Middle frontal gyrus (tissue), 1 donor: ENCODE measurements around the gene FLT1.

Experiments
- DNase-seq: peaks from one replicate; pipeline ENCODE4 v3.0.0-alpha.2; 2015; ENCODE audit warnings: low spot score; ENCODE audit errors: extremely low spot score

FLT1 gene

DNA sequence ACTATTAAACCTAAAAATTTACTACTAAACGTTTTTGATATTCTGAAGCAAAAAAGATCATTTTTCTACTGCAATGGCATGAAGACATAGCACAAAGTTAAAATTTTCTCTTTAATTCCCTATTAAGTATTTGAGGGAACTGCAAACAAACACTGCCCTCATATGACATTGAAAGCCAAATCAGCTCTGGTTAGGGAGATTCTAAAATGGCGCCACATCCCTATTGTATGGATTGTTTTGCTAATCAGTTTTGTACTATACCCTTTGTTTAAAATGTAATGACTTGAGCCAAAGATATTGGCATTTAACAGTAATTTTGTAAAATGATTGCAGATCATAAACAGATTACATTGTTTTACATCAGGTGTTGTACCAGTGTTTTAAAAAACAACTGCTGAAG lies 65.8 kb downstream of the FLT1 start:
- no peak for DNase-seq

DNA sequence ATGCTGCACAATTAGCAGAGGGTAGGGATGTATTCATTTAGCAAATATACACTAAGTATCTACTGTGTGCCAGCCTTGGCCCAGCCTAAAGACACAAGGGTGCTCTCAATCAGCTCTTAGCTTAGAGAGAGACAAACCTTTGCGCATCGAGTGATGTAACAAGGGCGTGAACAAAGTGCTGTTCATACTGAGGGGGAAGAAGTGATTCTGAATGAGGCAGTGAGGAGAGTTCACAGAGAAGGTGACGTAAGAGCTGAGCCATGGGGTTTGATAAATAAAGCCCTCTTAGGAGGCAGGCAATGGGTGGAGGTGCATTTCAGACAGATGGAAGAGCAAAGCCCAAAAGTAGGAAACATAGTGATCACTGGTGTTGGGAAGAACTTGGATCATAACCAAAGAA lies 68.5 kb downstream of the FLT1 start:
- no peak for DNase-seq

DNA sequence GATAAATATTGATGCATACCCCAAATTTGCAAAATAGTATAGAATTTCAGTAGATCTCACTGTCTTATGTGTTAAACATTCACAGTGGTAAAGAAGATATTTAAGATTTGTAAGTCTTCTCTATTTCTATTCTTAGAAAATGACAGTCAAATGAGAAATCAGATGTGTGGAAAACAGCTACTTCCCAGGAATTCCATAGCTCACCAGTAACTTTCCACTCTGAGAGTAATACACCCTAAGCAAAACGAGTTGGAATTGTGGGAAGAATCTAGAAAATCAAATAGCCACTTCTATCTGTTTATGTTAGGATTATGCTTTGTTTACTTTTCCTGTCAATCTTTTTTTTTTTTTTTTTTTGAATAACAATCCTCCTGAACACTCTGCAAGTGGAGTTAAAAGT lies 69.1 kb downstream of the FLT1 start:
- DNase-seq, result no peak

DNA sequence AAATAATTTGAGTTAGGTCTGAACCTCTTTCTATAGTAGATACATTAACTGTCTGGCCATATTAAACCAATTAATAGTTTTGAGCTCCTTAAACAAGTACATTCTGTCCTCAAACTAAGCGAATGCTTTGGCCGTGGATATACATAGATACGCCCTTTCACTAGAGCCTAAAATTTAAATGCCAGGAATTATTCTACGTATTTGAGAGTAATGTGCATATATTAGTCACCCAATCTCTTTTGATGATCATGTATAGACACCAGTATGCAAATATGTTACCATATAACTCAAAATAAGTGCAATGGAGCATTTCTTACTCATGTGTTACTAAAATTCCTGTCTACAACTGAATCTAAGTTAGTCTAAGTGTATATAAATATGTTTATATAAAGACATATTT lies 70.4 kb downstream of the FLT1 start:
- DNase-seq, result no peak

DNA sequence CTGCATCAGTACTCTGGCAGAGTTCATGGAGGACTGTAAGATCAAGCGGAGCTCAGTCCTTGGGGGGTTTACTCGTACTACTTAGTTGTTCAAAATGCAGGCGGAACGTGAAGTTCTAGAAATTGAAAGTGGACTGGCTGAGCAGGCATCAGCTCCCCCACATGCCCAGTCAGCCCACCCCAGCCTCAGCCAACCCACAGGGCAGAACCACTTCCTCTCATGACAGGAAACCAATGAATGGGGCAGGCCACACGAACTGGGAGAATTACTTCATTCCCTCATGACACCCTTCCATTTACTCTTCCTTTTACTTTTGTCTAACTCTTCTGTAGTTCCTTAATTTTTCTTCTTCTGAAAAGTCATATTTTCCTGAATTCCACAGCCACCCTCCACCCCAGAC lies 71.9 kb downstream of the FLT1 start:
- no peak for DNase-seq

DNA sequence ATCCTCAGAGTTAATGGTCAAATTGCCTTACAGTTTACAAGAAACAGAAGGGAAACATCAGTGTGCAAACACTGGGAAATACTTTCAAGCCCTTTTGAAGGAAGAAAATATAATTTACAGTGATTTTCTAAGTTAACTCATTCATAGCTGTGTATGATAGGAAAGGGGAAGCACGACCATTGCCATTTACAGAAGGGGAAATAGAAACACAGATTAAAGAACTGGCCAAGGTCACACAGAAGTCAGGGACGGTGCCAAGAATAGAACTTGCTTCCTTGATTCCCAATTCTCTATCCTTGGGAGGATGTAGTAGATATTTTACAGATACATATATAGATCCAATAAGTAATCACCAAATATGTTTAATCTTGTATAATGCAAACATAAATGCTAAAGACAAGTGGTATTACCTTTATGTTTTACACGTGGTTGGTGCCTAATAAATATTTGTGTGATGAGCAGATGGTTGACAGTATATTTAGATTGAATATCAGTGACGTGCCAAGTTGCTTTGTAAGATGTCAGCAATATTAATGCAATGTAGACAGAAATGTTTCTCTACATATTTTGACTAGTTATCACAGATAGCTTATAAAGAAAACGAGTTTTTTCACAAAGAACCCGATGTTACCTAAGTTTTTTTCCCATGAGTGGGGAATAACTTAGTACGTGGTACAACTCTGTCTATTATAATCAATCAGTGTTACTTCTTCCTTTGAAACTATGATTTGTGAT lies 73.1 kb downstream of the FLT1 start:
- DNase-seq, result no peak

DNA sequence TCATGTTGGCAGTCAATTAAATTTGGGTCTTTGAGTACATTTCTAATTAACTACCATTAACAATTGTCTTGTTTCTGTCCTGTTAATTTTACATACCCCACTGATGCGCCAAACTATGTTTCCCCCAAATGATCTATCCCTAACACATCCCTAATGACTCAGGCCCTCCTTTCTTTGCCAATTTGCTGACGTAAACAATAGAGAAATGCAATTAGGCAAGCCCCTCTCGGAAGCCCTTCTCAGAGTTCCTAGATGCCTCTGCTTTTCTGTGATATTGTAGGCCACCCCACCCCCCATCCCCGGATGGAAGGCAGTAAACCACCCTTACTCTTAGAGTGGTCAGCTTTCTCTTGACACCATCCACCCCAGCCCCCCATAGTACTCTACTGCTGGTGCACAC lies 74.2 kb downstream of the FLT1 start:
- DNase-seq, result no peak

DNA sequence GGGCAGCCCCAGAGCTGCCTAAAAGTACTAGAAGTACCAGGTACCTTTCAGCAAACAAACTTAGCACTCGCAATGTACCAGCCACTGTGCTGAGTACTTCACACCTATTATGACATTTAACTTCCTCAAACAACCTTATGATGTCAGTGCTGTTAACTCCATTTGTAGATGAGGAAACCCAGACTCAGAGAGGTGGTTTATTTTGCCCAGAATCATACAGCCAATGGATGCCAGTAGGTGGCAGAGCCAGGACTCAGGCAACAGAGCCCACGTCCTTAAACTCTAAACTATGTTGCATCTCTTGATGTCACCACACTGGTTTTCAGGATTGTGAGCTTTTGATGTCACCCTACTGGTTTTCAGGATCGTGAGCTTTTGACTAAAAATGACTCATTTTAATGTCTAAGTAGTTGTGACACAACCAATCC lies 78.9 kb downstream of the FLT1 start:
- DNase-seq, result no peak

DNA sequence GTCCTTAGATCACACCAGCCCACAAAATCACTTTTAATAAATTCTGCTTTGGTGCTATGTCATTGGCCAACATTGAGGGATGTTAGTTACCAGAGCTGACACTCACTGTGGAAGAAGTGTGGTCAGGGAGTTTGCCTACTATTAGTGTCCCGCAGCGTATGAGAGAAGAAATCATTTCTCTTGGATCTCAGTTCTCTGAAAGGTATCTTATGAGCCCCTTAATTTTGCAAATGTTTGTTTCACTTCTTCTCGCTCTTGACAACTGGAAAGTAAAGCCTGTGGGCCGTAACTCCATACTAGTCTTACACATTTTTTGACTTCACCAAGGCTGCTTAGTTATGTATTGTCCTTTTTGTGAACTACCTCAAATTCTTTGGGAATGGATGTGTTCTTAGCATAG lies 80.9 kb downstream of the FLT1 start:
- no peak for DNase-seq

DNA sequence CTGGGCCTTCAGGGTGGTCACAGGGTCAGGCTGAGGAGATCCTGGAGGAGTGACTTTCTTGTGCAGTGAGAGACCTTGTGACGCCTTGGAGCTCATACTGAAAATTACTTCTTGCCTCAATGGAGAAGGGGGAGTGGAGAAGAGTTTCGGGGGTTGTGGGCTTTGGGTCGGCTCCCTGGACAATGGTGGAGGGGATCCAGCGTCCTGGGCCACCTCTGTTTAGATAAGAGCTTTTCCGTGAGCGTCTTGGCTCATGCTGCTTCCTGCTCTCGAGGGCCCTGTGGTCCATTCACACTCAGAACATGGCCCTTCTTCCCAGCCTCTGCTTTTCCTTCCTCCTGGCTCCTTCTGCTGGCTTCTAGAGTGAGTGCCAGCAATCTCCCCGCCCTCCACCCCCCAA lies 81.9 kb downstream of the FLT1 start:
- DNase-seq, result no peak

DNA sequence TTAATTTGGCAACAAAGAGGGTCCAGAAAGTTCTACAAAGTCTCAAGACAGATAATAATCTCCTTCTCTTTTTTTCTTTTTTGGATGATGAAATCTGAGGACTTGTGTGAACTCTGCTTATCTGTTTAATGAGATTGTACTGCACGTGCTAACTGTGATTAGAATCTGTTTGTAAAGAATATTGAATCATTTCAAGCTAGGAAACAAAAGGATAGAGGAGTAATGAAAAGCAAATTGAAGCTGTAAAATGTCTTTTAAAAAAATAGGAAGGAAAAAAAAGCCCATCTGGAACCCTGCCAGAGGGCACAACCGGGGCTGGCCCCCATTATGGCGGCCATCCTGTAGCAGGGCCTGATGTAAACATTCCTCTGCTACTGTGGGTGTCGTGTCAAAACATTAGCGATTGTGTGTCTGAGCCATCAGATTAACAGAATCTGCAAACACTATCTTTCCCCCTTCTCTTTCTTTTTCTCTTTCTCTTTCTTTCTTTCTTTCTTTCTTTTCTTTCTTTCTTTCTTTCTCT lies 83.0 kb downstream of the FLT1 start:
- DNase-seq, result no peak

DNA sequence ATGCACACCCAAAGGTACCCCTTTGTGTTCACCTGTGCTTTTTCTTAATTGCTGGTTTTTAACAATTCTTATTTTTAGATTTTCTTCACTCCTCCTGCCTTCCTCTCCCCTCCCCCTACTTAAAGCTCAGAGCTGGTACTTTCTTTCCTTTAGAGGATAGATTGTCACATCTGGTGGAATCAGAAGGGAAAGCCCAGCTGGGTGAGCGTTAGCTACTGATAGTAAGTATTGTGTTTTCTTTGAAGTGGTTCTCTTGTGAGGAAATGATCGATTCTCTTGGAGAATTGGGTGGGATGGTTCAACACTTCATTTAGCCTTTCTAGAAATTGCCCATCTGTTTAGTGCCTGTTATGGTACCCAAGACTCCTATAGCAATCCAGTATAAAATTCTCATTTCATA lies 84.8 kb downstream of the FLT1 start:
- no peak for DNase-seq

DNA sequence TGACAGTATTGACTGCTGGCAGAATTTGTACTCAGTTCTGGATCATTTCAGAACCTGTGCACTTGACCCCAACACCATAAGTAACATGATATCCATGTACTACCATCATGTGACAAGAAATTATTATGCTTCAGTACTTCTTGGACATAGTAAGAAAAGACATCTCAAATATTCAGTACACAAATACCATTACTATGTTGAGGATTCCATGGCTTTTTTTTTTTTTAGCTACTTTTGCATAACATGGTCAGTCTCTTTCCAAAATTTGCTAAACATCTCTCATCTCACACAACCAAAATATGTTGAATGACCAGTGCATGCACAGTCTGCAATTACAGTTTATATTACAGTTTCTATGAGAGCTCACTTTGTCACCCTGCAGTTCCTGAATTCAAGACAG lies 85.3 kb downstream of the FLT1 start:
- no peak for DNase-seq

DNA sequence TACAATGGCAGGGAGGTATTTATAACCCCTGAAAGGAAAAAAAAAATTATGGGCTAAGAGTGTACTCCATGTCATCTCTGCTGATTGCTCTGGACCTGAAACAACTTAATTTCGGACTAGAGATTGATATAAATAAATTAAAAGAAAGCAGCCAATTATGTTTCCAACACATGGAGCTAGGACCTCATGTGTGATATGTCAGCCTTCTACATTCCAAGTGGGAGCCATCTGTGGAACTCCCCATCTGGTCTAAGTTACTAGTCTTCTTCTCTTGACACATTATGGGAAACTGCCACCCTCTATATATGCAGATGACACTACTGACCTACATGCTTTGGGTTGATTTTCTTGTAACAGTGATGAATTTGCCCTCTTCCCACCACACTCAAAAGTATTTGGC lies 86.1 kb downstream of the FLT1 start:
- DNase-seq, result no peak

DNA sequence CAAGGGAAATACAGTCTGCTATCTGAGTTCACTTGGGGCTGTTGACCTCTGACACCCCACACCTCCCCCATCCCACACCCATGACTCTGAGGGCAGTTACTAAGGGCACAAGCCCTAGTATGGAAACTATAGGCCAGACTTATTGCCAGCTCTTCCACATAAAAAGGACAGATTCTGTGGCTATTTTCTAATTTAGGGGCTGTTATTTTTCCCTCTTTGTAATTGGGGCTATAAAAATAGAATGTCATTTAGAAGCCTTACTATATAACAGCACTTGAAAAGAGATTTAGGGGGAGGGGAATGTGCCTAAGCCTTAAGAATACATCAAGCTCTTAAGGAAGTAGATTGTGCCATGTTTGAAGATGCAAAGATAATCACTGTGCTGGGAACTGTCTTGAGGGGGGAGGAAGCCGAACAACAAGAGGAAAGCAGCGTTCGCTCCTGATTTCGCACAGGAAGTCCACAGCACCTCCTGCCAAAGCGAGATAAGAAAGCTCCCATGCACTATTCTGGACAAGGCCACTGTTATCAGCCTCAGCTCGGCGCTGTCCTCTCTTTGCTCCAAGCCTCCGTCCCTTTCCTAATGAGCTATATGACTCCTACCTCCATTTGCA lies 86.6 kb downstream of the FLT1 start:
- DNase-seq, result no peak

DNA sequence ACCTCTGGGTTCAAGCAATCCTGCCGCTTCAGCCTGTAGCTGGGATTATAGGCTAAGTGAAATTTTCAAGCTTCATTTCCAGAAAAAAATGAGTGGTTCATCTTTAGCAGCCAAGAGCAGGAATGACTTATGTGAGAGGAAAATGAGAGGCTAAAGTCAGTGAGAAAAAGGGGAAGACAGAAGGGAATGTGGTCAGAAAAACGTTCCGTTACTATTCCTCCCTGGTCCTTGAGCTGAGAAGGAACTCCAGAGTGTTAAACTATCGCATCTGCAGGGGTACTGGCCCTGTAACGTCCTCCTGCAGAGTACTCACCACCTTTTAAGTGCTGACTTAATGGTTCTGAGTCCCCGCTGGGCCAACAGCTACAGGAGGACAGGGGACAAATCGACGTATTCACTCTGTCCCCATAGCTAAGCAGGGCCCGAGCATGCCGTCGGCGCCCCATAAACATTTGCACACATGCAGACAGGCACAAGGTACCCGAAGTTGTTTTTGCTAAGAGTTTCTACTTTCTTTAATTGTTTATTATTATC lies 88.1 kb downstream of the FLT1 start:
- no peak for DNase-seq

DNA sequence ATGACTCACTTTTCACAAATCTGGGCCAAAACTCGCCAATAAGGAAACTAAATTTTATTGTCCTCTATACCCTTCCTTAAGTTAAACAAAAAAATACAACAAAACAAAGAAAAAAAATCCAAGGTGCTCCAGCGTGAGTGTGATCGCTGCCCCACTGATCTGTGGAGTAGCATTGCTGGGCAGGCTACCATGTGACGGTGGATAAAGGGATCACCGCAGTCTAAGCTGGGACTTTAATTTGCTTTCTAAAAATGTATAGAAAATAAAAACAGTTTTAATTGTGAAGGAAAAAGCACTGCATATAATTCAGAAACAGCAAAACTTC lies 92.9 kb downstream of the FLT1 start:
- DNase-seq, result no peak

DNA sequence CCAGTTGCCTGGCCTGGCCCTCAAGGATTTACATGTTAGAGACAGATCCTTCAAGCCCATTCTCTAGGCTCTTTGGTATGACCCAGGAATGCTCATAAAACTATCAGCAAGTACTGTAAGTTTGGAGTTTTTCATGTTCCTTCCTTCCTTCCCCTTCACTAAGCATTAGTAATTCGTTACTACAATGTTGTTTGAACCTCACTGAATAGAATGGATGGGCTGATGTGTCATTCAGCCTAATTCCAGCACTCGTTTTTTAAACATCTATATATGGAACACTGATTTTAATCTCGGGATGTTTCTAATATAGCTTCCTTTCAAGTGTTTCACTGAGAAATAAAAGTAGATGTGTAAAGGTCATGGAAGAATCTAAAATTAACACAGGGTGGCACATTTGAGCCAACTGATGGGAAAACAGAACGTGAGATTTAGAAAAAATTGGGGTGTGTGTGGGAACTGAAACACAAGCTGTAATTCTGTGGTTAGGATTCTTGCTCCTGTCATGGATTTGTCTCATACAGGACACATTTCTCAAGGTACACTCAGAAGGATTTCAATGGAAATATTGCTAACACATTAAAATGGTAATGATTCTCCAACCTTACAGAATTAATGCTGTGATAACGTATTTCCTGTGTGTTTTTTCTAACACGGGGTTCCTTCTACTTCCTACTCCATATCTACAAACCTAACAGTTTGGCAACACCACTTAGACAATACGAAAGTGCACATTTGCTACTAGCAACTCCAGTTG lies 93.4 kb downstream of the FLT1 start:
- no peak for DNase-seq

DNA sequence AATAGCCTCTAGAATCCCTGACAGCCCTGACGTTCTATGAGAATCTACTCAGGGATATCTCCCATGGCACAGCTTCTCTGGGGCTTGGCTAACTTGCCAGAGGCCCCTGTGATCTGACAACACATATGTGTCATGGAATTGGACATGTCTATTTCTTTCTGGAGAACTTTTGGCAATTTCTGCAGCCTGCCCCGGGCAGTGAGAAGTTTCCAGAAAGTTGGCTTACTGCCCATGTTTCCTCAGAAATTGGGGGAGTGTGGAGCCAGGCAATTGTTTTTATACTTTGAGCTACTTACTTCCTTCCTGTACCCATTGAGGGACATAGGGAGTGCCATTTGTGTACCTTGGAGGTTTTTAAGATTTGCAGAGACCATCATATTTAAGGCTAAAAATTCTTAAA lies 98.9 kb downstream of the FLT1 start:
- DNase-seq, result no peak

DNA sequence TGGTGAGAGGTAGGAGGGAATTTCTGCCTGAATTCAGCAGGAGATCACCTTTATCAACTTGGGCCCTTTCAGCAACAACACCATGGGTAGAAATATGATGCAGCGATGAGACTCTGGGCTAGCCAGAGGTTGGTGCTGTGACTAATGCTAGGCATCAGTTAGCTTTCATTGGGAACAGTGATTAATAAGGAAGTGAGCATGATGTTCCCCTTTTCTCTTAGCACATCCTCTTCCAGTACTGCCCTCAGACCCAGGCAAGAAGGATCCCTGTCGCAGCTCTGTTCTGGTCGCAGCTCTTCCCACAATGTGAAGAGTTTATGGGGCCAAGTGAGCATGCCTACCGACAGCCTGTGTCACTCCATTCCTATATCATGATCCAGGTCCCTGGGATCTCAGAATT lies 100.5 kb downstream of the FLT1 start:
- no peak for DNase-seq

DNA sequence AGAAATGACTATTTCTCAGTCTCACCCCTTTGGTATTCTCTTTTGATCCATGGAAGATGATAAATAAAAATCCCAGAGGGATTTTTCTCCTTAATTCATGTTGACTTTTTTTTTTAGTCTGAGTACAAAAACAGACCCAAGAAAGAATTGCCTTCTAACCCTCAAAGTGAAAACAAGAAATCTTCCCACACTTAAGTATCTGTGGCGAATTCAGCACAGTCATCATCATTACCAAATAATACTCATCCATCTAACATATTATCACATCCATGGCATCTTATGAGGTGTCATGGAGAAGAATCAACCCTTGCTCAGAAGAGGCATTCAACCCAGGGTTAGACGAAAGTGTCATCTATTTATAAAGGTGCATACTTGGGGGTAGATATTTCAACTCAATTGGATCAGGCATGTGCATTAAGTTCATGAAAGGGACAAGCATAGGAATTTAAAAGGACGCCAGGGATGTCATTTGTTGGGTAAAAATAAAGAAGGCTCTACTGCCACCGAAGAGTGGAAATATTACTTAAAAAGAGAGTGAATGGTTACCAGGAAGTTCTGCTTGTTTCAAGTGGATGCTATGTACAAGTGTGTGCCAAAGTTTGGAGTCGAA lies 101.9 kb downstream of the FLT1 start:
- DNase-seq, result no peak

DNA sequence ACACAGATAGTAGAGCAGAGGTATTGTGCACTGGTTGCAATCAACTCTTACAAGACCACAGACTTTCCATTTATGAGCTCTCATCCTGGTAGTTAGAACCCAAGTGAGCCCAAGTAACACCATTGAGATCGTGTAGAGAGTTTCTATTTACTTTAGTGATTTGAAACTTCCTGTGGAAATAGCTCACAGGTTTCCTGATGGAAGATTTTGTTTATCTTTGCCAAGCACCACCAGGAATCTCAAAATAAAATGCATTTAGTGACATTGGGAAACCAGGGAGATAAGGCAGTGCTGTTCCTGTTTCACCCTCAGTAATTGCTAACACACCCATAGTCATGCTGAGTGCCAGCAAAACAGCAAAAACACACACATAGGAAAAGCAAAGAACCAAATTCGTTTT lies 102.5 kb downstream of the FLT1 start:
- no peak for DNase-seq
